NCI-H446 (cell line): Measurements from ENCODE around the gene SLC5A2.
"Not testable (repeated sequence)": the region's sequence is repeated elsewhere in the genome, so short reads cannot be mapped to it uniquely, and the experiment has no call there.

Experiments
- DNase-seq, 2 experiments: peaks; one replicate each; lab custom pipeline; 2025; lab: John Stamatoyannopoulos, UW

Gene SLC5A2

GRCh38 chr16:31528523-31529107, 45.7 kb downstream of the SLC5A2 start:
- no peak for DNase-seq

GRCh38 chr16:31529108-31529936, 46.4 kb downstream of the SLC5A2 start:
- no peak for DNase-seq

- DNase-seq: no peak
Observed at GRCh38 chr16:31529937-31530312, 47.0 kb downstream of the SLC5A2 start.

- no peak for DNase-seq
Observed at GRCh38 chr16:31530405-31530804, 47.5 kb downstream of the SLC5A2 start.

DNA sequence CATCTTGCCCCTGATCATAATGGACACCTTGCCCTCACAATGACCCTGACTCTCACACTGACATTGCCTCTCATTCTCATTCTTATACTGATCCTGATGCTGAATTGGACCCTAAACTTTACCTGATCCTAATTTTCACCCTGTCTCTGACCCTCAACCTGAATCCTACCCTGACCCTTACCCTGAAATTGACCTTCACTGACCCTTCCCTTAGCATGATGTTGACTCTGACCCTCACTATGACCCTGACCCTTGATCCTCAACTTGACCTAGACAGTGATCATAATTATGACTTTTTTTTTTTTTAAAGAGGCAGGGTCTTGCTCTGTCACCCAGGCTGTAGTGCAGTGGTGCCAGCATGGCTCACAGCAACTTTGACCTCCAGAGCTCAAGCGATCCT, 48.2 kb downstream of the SLC5A2 start:
- DNase-seq: no peak

- DNase-seq: no peak
Observed at GRCh38 chr16:31532120-31532519, 49.2 kb downstream of the SLC5A2 start.

DNA sequence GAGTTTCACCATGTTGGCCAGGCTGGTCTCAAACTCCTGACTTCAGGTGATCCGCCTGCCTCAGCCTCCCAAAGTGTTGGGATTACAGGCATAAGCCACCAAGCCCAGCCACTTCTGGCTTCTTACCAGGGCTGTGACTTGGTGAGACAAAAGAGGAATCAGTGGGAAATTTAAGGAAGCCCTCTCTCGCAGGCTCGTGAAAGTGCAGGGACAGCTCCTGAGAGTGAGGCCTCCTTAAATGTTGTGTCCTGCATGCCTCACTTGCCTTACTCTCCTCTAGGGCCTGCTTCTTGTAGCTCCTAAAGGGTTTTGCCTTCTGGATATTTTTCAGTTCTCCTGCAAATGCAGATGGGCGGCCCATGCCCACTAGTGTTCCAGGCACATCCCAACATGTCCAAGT, 50.0 kb downstream of the SLC5A2 start:
- DNase-seq: no peak

DNA sequence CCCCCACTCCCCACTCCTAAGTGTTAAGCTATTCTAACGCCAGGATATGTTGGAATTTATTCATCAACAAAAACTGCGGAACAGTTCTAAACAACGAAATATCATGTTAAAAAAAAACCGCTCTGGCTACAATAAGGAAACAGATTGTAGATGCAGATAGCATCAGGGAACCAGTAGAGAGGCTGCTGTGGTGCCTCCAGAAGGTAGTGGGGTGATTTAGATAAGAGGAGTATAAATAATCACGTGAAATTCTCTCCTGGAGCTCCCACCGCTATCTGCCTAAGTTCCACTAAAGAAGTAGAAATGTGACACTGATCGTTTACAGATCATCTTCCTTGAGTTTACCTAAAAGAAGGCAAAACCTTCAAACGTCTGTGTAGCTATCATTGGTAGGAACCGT, 52.8 kb downstream of the SLC5A2 start:
- DNase-seq: no peak

DNA sequence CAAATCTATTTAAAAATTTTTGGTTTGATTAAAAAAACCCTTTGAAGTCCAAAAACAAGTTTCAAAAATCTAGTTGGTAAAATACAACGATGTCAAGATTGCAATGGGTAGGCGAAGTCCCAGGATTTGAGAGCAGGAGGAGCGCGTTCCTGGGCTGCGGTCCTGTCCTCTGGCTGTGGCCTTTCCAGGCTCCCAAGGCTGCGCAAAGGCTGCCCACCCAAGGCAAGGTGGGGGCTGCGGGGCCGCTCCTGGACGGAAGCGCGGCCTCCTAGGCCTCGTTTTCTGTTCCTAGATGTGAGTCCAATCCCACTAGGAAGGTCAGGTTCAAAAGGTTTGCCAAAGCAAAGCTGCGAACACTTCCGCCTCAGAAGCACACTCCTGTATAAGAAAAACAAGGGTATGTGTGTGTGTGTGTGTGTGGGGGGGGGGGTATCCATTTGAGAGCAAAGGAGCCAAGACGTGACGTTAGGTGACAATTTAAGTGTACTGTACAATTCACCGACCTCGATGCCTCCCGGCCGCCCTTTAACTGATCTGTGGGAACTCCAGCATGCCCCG, 54.0 kb downstream of the SLC5A2 start:
- no peak for DNase-seq

GRCh38 chr16:31537362-31538242, 54.7 kb downstream of the SLC5A2 start:
- DNase-seq: no peak

DNA sequence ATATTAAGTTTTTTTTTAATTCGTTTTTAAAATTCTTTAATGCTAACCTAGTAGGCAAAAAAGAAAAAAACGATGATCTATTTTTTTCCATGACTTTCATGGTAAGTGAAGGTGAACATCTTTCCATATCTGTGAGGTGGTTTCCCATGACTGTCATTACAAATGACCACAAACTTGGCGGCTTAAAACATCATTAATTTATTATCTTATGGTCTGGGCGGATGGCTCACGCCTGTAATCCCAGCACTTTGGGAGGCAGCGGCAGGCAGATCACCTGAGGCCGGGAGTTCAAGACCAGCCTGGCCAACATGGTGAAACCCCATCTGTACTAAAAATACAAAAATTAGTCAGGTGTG, 55.3 kb downstream of the SLC5A2 start:
- not testable (repeated sequence) for DNase-seq

GRCh38 chr16:31539762-31540161, 56.8 kb downstream of the SLC5A2 start:
- DNase-seq: not testable (repeated sequence)
